HUDEP-2 (cell line): ENCODE results near the gene SURF2.

Experiments used
- DNase-seq, 76 experiments: peaks; one replicate each; lab custom pipeline; 2025; ENCODE audit not compliant: unreplicated experiment in 76 of 76; lab: John Stamatoyannopoulos, UW

Gene SURF2

DNA sequence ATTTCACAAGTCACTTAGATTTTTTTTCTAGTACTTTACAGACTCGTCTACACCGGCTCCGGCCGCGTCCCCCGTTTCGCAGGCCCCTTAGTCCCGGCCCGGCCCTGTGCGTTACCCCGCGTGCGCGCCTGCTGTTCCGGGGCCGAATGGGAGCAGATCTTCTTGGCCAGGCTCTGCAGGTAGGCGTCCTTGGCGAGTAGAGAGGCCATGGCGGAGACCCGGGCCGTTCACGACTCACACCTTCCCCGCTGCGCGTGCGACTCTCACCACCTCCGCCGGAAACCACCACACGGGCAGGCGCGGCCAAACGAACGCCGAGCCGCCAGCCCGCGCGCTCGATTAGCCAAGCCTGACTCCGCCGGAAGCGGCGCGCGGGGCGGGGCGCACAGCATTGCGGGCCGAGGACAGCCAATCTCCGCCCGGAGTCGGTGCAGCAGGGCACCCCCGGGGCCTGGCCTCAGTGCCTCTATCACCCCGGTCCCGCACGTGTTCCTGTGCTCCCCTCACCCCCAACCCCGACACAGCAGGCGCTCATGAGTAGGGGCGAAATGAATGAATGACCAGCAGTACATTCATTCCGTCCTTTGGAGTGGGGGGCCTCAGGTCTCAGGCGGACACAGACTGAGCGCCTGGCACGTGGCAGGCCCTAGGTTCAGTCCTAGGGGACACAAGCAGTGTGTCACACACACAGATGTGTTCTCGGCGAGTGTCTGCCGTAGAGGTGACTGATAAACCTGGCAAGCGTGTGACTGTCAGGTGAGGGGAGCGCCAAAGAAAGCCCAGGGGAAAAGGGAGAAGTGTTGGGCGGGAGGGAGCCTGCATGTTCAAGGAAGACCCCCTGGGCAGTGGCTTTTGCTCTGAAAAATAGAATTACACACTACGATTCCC lies 20.2 kb upstream of the SURF2 start, which contains the start of gene SURF6:
TSS of gene SURF6 (minus strand) at position 265 of the 888 bp plus-strand sequence. CDS start at position 209, 56 bp downstream.
- peak in 73 of 76 experiments; percentile 28 to 95 (median 88) for DNase-seq

DNA sequence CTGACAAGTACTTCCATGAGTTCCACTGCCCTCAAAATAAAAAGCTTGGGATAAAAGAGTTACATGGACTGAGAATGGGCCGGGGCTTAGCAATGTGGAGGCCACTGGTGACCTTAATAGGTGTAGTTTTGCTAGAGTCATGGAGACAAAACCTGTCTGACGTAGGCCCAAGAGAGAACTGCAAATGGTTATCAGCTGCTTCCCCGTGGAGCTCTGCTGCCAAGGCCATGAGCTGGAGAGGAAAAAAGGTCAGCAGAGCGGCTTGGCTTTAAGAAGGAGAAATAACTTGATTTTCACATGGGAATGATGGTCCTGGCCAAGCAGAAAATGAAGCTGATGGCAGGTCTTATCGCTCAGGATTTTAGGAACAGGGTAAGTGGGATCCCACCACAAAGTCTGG lies 16.7 kb upstream of the SURF2 start:
- no peak for DNase-seq

DNA sequence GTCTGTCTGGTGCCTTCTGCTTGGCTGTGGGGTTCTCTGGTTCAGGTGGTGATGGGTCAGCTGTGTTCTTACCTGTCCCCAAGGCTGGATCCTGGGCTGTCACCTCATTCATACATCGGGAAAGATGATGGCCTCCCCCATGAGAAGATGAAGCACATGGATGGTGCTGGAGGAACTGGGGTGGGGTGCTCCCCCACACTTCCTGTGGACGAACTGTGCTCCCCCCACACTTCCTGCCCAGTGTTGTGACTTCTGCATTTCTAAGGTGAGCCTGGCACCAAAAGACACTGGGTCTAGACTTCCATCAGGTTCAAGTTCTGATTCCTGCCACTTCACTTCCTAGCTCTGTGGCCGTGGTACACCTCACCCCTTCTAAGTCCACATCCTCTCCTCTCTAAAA lies 16.1 kb upstream of the SURF2 start:
- no peak for DNase-seq

DNA sequence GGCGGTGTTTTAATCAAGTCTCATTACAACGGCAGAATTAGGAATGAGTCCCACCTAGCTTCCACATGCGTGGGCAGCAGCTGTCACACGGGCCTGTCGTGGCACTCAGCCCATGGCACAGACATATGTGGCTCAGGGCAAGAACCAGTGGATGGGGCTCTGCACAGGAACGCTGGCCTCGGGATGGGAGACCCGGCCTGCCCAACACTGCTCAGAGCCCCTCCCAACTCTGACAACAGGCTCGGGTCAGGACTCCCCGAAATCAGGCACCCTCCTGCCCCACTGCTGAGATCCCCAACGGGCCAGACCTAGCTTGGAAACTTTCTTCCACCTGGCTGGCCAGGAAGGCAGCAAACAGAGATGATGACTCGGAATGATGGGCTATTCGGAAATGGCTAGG lies 15.4 kb upstream of the SURF2 start:
- no peak for DNase-seq

DNA sequence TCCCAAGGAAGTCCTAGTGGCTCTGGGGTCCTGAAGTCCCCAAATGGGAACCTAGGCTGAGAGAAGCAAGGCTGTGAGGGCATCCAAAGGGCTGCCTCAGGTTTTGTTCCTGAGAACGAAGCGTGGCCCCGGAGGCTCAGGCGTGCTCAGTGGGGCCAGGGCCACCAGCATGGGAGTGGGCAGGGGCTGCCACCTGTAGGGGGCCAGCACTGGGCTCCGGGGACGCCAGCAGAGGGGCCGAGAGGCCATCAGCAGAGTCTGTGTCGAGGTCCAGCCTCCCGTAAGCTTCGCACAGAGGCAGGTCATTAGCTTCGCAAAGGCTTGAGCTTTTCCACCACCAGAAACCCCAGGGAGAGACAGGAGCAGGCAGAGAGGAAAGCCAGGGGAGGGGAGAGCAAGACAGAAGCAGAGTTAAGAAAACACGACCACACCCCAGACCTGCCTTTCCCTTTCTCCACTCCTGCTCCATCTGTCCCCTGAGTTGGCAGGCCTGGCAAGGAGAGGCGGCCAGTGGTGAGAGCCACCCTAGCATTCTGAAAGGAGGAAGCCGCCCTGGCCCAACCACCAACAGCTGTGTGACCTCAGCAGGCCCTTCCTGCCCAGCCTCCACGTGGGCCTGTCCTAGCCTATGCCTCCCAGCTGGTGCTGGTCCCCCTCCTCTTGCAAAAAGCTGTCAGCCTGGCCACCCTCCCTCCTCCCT lies 14.8 kb upstream of the SURF2 start:
- no peak for DNase-seq

DNA sequence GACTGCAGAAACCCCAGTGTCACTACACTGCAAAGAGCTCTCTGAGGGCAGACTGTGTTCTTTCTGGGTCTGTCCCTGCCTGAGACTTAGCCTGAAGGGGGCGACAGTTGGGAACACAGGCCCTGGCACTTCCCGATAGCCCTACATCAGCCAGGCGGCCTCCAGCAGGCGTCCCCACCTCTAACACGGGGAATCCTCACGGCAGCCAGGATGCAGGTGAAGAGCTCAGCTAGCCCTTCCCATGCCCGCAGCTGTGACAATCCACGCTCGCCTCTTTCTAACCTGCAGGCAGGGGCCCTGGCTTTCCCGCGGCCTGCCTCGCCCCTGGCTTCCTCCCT lies 14.3 kb upstream of the SURF2 start:
- DNase-seq, result peak in 3 of 76 experiments; percentile 5 to 32 (median 22)

DNA sequence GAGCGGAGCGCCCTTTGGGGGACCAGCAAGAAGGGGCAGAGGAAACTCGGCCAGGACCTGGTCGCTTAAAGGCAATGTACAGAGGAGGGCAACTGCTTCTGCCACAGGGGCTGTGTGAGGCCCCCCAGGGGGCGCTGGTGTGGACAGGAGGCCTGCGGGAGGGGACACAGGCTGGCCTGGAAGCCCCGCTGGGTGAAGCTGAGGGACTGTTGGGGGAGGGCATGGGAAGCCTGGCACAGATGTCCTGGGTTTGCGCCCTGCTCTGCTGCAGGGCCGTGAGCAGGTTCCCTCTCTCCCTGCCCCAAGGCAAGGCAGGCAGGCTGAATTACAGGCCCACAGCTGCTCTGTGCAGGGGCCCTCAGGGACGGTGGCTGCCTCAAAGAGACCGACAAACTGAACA lies 13.8 kb upstream of the SURF2 start:
- DNase-seq, result peak in 2 of 76 experiments; percentile 10 to 15

DNA sequence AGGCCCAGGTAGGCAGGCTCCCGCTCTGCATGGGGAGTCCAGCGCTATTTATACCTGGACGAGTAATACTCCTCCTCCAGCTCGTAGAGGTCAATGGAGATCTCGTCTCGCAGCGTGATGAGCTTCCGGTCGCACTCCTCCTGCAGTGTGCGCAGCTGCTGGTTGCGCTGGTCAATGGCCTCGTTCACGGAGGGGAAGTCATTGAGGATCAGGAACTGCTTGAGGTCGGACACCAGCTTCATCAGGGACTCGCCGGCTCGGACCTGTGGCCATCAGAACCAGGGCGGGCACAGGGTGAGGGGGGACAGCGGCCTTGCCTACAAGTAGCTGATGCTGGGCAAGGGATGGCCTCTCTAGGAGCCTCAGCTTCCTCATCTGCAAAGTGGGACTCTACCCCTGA lies 12.3 kb upstream of the SURF2 start:
- no peak for DNase-seq

DNA sequence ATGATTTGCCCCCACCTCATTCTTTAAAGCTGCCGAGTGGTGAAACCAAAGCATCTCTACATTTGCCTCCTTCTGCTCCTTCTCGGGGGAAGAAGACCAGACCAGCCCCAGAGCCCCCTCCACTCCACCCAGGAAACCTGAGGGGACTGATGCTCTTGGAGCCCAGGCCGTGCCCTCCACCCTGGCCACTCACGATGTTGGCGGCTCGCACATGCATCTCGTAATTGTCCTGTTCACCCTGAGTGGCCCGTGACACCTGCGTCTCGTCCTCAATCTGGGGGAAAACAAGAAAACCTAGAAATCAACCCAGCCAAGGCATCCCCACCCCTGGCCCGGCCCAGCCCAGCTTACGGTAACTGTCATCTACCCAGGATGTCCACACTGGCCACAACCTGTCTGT lies 11.4 kb upstream of the SURF2 start:
- DNase-seq, result no peak

DNA sequence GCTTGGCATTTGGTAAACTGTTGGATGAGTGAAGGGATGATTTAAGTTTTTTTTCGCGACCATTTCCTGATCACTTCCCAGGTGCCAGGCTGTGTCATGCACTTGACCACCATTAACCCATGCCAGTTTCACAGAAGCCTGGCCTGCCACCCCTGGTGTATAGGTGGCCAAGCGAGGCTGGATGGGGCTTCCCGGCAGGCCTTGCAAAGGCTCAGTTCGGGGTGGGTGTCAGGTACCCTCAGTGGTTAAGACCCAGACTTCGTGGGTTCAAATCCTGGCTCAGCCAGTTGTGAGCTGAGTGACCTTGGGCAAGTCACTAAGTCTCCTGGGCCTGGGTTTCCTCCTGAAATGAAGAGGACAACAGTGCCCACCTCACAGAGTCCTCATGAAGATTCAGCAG lies 10.8 kb upstream of the SURF2 start:
- DNase-seq, result no peak

DNA sequence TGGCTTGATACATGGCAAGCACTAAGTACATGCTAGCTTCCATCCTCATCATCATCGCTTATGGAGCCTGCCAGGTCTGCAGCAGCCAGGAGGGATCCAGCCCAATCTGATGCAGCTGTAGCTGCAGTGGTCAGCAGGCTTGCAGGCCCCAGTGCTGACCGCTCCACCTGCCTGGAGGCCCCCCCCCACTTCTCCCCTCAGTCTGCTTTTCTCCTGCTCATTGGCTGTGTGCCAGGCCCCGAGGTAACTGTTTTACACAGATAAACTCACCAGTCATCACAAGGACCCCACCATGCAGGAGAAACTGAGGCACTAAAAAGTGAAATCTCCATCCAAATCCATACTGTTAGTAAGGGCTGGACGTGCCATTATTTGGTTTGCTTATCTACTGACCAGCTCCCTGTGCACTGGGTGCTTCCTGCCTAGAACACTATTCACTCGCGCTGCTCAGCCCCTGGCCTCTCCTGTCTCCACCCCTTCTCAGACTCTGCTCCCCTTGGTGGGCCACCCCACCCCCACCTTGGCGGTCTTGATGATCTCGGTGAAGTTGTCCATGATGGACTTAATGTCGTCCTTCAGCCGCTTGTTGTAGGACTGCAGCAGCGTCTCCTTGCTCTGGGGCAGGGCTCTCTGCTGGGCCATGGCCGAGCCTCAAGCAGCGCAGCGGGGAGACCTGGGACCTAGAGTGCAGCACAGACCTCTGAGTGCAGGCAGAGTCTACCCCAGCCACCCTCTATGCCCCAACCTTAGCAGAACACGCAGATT lies 10.1 kb upstream of the SURF2 start:
- no peak for DNase-seq

DNA sequence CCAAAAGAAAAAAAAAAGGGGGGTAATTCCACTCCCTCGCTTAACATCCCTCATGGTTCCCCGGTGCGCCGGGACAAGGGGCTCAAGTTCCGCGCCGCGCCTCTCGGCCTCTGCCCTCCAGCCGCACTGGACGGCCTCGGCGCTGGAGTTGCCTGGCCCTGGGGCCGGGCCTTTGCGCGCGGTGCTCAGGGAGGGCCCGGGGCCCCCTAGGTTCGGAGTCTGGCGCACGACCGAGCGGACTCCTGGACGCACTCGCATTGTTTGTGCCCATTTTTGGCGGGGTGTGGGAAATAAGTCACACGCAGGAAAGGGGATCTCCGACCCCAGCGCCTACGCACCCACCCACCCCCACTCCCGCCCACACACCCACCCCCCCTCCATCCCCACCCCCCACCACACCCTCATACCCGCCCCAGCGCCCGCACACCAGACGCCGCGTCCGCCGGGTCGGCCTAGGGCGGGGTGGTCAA lies 8.8 kb upstream of the SURF2 start:
- peak in 27 of 76 experiments; percentile 18 to 69 (median 50) for DNase-seq

DNA sequence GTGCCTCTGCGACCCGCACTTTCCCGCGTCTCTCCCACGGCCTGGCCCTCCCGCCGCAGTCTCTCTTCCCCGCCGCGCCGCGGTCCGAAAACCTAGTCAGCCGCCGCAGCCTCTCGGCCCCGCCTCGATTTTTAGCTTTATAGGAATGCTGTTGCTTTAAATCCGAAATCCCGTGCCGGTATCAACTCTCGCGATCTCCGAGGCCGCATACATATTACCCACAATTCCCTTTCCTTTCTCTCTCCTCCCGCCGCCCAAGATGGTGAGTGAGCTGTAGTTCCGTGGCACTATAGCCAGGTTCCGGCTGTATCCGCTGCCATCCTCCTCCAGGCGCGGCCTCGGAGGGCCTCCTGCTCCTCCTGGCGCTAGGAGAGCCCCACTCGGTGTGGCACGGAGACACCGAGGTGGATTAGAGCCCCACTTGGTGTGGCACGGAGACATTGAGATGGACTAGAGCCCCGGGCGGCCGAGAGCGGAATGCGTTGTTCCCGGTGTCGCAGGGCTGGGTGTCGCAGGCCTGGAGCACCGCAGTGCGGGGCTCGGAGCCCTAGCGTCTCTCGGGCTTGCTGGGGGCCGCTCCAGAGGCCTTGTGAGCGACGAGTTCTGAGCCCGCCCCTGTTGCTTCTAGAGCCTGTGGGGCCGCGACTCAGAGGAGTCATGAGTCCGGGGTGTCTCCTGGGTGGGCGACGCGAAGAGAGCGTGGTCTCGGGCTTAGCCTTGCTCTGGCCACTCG lies 8.2 kb upstream of the SURF2 start, which contains the start of the genes MED22 and RPL7A:
TSS of gene MED22 (minus strand) at position 147 of the 733 bp plus-strand sequence. CDS start 1,469 bp downstream, outside the sequence.
TSS of gene RPL7A (plus strand) at position 234 of the 733 bp plus-strand sequence. CDS start at position 260, 26 bp downstream.
- peak in 75 of 76 experiments; percentile 51 to 95 (median 85) for DNase-seq

DNA sequence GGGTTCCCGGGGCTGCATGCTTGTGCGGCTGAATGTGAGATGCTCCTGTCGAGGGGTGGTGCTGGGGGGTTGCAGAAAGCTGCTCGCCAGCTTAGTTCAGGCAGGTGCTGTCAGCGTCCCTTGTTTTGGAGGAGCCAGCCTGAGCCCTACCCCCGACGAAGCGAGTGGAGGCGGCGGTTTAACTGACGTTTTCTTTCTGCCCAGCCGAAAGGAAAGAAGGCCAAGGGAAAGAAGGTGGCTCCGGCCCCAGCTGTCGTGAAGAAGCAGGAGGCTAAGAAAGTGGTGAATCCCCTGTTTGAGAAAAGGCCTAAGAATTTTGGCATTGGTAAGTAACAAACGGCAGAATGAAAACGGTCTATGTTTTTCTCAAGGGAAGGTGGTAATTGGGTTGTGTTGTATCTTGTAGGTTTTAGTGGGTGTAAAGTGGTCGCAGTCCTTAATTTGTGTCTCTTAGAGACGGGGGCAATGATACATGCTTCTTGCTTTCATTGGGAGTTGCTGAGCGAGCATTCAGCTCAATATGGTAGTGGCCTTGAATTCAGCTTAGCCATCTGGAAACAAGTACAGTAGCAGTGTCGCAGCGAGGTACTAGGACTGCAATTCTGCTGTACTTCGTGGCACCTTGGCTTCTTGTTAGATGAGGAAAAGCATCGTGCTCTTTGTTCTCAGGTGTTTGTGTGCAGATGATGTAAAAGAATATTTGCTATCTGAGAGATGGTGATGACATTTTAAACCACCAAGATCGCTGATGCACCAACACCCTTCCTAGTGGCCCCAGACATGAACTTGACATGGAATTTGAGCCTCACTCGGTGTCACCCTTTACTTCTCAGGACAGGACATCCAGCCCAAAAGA lies 7.4 kb upstream of the SURF2 start:
- DNase-seq, result peak in 1 of 76 experiments; percentile 31

DNA sequence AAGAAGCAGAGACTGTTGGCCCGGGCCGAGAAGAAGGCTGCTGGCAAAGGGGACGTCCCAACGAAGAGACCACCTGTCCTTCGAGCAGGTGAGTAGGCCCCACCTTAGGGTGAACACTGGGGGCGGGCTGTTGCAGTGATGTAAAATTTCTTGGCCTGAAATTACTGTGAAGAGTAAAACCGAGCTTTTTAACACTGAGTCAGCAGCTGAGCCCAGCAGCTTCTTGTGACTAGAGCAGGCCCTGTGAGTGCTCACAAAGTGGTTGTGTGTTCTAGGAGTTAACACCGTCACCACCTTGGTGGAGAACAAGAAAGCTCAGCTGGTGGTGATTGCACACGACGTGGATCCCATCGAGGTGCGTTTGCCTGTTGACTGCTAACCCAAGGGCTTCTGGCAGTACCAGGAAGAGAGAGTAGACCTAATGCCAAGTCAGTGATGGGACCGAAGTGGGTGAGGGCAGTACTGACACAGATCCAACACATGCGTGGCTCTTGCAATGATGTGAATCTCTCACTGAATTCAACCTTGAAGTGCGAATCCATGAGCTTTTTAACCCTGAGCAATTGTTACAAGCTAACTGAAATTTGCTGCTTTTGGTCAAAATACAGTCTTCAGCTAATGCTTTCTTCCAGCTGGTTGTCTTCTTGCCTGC lies 6.3 kb upstream of the SURF2 start:
- no peak for DNase-seq

DNA sequence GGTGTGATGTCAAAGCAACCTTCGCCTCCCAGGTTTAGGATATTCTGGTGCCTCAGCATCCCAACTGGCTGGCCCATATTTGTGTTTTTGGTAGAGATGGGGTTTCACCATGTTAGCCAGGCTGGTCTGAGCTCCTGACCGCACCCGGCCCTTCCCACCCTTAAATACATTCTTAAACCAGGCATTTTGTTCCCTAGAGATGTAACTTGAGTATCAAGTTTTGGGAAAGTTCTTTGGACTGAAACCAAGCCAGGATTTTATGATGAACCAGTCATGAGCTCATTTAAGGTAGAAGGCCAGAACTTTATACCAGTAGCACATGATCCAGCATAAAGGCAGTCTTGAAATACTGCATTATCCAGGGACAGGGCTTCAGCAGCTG lies 4.8 kb upstream of the SURF2 start:
- DNase-seq, result no peak

DNA sequence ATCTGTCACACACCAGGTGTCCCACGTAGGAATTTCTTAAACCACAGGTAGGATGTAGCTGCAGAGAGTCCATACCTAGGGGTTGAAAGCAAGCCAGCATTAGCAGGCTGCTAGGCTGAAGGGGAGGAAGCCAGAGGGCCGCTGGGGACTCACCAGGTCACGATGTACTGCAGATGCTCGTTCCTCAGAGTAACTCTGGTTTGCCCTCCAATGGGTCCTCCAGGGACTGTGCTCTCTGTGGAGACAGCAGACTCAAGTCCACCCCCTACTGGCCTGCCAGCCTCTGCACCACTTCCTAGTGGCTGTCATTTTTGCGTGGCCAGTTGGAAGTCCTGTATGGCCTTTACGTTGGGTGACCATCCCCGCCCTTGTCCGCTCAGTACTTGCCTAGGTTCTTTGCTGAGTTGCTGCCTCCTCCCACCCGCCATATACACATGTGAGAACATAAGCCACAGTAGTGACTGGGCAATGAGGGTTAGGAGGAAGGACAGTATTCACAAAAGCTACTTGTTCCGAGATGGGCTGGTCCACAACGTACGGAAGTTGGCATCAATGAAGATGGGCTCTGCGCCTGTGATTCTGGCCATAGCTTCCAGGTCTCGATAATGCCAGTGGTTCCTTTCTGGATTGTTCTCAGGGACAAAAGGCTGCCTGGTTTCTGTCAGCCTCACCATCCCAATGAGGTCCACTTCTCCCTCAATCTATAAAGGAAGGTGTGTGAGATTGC lies 4.3 kb upstream of the SURF2 start:
- peak in 70 of 76 experiments; percentile 8 to 81 (median 56) for DNase-seq
